Cardiac muscle cell (in vitro differentiated cells and primary cell): ENCODE measurements around the gene DNAAF1. TPM values are rescaled to one million over a fixed set of nuclear protein-coding genes. Genes with fewer than 3 reads are reported as not detected.

Experiments used
- DNase-seq, 2 donors: peaks; one replicate each; pipeline versions ENCODE4 v3.0.0 to v3.0.0-alpha.2; 2010 to 2017; ENCODE audit warnings: low read depth in 1 of 2, low spot score in 1 of 2
- H3K27ac ChIP-seq: fragments of 200-600 bp; sonication (generic); 2 replicates; pipeline ENCODE4 v1.5.1; 2016
- H3K27me3 ChIP-seq: fragments of 200-600 bp; sonication (generic); 2 replicates; pipeline ENCODE4 v1.6.0; 2016; ENCODE audit warnings: control low read depth
- H3K36me3 ChIP-seq: fragments of 200-600 bp; sonication (generic); 2 replicates; pipeline ENCODE4 v1.5.1; 2016; ENCODE audit warnings: control low read depth
- H3K4me1 ChIP-seq: fragments of 200-600 bp; sonication (generic); 2 replicates; pipeline ENCODE4 v1.8.1; 2017; ENCODE audit warnings: low read depth, mild to moderate bottlenecking, mixed run types
- H3K4me3 ChIP-seq: fragments of 200-600 bp; sonication (generic); 2 replicates; pipeline ENCODE4 v1.5.1; 2016; ENCODE audit warnings: mild to moderate bottlenecking
- H3K9me3 ChIP-seq: fragments of 200-600 bp; sonication (generic); 2 replicates; pipeline ENCODE4 v1.5.1; 2017; ENCODE audit warnings: low read depth, mild to moderate bottlenecking, control low read depth
- polyA plus RNA-seq: library from polyadenylated mRNA; unstranded; fragments of >200 nt; fragmentation: Nextera tagmentation; extraction: Ambion mirVana; gene quantifications from 2 replicates; pipeline ENCODE4 v1.2.1, GENCODE V29; 2016
- total RNA-seq: library from RNA; depleted of rRNA; stranded (reverse); fragments of >200 nt; gene quantifications from 2 replicates; pipeline ENCODE4 v1.2.3, GENCODE V29; 2016
- TF ChIP-seq, protein P1 (sequence below): IDR thresholded peaks from 2 replicates; pipeline ENCODE4 v1.5.1; 2012; ENCODE audit warnings: low read depth, mild to moderate bottlenecking, low read length

The DNAAF1 gene
- total and polyA plus RNA-seq, 2 experiments from 2014 or later, result 0.51 to 0.82 TPM

DNA sequence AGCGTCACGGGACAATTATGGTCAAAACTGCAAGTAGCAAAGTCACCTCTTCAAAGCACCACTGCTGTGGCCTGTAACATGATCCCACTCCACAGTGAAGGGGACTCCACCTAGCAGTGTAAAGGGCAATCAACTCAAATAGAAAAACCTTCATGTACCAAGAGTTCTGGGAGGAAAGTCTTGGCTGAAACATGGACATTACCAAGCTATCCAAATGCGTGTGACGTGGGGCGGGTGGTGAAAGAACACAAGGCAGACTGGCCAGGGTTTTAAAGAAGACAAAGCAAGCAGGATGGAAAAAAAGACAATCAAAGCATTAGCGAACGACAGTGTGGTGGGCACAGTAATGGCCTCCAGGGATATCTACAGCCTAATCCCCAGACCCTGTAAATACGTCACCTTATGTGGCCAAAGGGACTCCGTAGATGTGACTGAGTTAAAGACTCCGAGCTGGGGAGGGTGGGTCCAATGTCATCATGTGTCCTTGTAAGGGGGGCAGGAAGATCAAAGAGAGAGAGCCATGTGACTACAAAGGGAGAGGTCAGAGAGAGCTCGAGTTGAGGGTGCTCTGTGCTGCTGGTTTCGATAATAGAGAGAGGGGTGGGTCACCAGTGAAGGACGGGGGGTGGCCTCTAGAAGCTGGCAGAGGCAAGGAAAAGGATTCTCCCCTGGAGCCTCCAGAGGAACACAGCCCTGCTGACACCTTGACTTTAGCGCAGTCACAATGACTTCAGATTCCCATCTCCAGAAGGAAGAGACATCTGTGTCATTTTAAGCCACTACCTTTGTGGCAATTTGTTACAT lies 6.1 kb upstream of the DNAAF1 start:
- Histone ChIP-seq H3K4me1 (peaks cover 37% of the 10 kb centered on the region), H3K9me3 (no peaks in the 10 kb centered on the region), H3K27me3 (no peaks in the 10 kb centered on the region), H3K36me3 (no peaks in the 10 kb centered on the region), H3K27ac (peak overlapping the region; percentile 97), H3K4me3 (no peak overlapping the region)
- TF ChIP-seq, protein P1, sequence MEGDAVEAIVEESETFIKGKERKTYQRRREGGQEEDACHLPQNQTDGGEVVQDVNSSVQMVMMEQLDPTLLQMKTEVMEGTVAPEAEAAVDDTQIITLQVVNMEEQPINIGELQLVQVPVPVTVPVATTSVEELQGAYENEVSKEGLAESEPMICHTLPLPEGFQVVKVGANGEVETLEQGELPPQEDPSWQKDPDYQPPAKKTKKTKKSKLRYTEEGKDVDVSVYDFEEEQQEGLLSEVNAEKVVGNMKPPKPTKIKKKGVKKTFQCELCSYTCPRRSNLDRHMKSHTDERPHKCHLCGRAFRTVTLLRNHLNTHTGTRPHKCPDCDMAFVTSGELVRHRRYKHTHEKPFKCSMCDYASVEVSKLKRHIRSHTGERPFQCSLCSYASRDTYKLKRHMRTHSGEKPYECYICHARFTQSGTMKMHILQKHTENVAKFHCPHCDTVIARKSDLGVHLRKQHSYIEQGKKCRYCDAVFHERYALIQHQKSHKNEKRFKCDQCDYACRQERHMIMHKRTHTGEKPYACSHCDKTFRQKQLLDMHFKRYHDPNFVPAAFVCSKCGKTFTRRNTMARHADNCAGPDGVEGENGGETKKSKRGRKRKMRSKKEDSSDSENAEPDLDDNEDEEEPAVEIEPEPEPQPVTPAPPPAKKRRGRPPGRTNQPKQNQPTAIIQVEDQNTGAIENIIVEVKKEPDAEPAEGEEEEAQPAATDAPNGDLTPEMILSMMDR, result no peak
- peak in 1 of 2 donors; percentile 76 for DNase-seq

DNA sequence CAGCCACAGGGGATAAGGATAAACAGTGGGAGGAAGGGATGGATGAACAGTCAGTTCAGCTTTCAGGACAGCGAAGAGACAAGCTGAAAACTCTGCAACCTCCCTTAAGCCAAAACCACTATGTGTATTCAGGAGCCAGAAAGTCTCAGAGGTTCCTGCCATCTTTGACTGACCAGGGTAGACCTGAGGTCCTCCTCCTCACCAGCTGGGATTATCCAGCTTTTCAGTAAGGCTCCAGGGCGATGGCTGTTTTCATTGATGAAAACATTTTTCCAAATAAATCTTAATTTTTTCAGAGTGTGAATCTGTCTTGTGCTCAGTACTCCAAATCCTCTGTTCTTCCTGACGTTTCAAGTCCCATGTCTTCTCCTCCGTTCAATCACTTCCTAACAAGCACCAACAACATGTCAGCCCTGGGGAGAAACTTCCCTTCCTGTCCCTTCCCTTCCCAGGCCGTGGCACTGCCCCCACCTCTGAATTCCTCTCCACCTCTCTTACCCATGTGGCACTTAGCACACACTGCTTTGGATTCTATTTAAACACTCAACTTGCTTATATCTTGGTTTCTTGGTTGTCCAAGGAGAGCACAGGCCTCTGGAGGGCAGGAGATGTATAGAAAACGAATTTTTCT lies 5.4 kb upstream of the DNAAF1 start:
- Histone ChIP-seq H3K9me3 (no peaks in the 10 kb centered on the region), H3K4me3 (no peak overlapping the region), H3K4me1 (peaks cover 37% of the 10 kb centered on the region), H3K27me3 (no peaks in the 10 kb centered on the region), H3K36me3 (no peaks in the 10 kb centered on the region), H3K27ac (peak overlapping the region; percentile 97)
- DNase-seq, result no peak
- TF ChIP-seq, protein P1, result no peak

DNA sequence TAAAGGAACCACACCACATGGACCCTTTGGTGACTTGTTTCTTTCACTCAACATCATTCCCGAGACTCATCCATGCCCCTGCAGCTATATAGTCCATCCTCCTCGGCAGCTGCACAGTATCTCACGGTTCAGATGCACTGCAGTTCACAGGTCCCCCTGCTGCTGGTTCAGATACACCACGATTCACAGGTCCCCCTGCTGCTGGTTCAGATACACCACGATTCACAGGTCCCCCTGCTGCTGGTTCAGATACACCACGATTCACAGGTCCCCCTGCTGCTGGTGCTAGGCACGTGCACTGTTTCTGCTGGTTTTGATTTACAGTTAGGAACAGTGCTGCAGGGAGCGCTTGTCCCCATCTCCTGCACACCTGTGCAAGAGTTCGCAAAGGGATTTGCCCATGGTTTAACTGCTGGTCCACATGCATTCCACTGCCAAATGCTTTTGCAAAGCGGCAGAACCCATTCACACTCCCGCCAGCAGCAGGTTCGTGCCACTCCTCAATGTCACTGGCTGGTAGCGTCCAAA lies 3.9 kb upstream of the DNAAF1 start:
- Histone ChIP-seq H3K9me3 (no peaks in the 10 kb centered on the region), H3K27me3 (peaks cover 3% of the 10 kb centered on the region), H3K36me3 (no peaks in the 10 kb centered on the region), H3K27ac (no peak overlapping the region), H3K4me1 (peaks cover 37% of the 10 kb centered on the region), H3K4me3 (no peak overlapping the region)
- TF ChIP-seq, protein P1, result no peak
- DNase-seq, result no peak

DNA sequence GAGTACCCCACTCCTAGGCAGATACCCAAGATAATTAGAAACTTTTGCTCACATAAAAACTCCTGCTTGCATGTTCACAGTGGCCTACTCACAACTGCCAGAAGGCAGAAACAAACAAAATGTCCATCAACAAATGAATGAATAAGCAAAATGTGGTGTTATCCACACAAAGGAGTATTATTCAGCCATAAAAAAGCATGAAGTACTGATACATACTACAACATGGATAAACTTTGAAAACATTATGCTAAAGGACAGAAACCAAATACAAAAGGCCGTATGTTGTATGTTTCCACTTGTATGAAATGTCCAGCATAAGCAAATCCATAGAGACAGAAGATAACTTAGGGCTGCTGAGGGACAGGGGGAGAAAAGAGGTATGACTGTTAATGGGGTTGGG lies 2.0 kb upstream of the DNAAF1 start:
- Histone ChIP-seq H3K9me3 (no peaks in the 10 kb centered on the region), H3K36me3 (no peaks in the 10 kb centered on the region), H3K27me3 (peaks cover 16% of the 10 kb centered on the region), H3K27ac (no peak overlapping the region), H3K4me3 (no peak overlapping the region), H3K4me1 (peaks cover 19% of the 10 kb centered on the region)
- TF ChIP-seq, protein P1, result no peak
- no peak for DNase-seq

DNA sequence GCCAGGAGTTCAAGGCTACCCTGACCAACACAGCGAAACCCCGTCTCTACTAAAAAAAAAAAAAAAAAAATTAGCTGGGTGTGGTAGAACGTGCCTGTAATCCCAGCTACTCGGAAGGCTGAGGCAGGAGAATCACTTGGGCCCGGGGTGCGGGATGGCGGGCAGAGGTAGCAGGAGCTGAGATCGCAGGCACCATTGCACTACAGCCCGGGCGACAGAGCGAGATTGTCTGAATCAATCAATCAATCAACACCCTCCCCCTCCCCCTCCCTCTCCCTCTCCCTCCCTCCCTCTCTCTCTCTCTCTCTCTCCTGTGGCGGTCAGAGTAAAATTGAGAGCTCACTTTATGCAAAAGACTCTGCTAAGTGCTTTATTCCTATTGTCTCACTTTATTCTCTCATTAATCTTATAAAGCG lies 1.3 kb upstream of the DNAAF1 start:
- peak; percentile 2 to 48 for DNase-seq
- peak overlapping the region; percentile 79 for H3K27ac ChIP-seq

More for the DNA sequence above, 1.3 kb upstream of the DNAAF1 start:
- TF ChIP-seq, protein P1, result no peak
- Histone ChIP-seq H3K36me3 (no peaks in the 10 kb centered on the region), H3K4me1 (peaks cover 14% of the 10 kb centered on the region), H3K9me3 (no peaks in the 10 kb centered on the region), H3K27me3 (peaks cover 20% of the 10 kb centered on the region), H3K4me3 (peak overlapping the region; percentile 96)
